Metanephros (tissue), 1 donor: ENCODE measurements around the gene C16orf54. TPM values are rescaled to one million over a fixed set of nuclear protein-coding genes. Genes with fewer than 3 reads are reported as not detected.

Source experiments
- total RNA-seq: library from RNA; depleted of rRNA; stranded (reverse); fragments of >200 nt; gene quantifications from one replicate; pipeline ENCODE4 v1.2.3, GENCODE V29; 2014

The C16orf54 gene
- 1.4 TPM for total RNA-seq

GRCh38 chr16:29745853-29746345 is at the start of gene C16orf54:
Gene C16orf54 (minus strand): TSS chr16:29745990. CDS start chr16:29744951, 1,039 bp downstream.

GRCh38 chr16:29790183-29790948 is 44.6 kb upstream of the C16orf54 start, which contains the start of gene KIF22:
Gene KIF22 (plus strand): TSS chr16:29790751. CDS start chr16:29790760, 9 bp downstream.

GRCh38 chr16:29777576-29778350 is 32.0 kb upstream of the C16orf54 start, which contains the start of gene ZG16:
Gene ZG16 (plus strand): TSS chr16:29778256. CDS start chr16:29779267, 1,011 bp downstream.

Other genes with a start within 250 kb of the C16orf54 start
- 18.6 TPM for gene NPIPB12, start 239.6 kb downstream of the C16orf54 start, total RNA-seq
- gene SPN, start 82.7 kb downstream of the C16orf54 start, total RNA-seq: 7.0 TPM
- gene QPRT, start 66.8 kb downstream of the C16orf54 start, total RNA-seq: 86.2 TPM
- not detected for gene ZG16, start 32.3 kb upstream of the C16orf54 start, total RNA-seq
- 52.0 TPM for gene KIF22, start 44.8 kb upstream of the C16orf54 start, total RNA-seq
- gene MAZ, start 60.5 kb upstream of the C16orf54 start, total RNA-seq: 159 TPM
- 14.4 TPM for gene PRRT2, start 66.2 kb upstream of the C16orf54 start, total RNA-seq
- gene PAGR1, start 70.2 kb upstream of the C16orf54 start, total RNA-seq: 30.8 TPM
- gene MVP, start 74.5 kb upstream of the C16orf54 start, total RNA-seq: 38.5 TPM
- 83.4 TPM for gene CDIPT, start 117.2 kb upstream of the C16orf54 start, total RNA-seq
- gene SEZ6L2, start 153.6 kb upstream of the C16orf54 start, total RNA-seq: 17.3 TPM
- 1.3 TPM for gene ASPHD1, start 154.5 kb upstream of the C16orf54 start, total RNA-seq
- gene KCTD13, start 180.2 kb upstream of the C16orf54 start, total RNA-seq: 12.8 TPM
- gene TMEM219, start 216.1 kb upstream of the C16orf54 start, total RNA-seq: 54.5 TPM
- 47.5 TPM for gene TAOK2, start 227.9 kb upstream of the C16orf54 start, total RNA-seq
- gene HIRIP3, start 249.6 kb upstream of the C16orf54 start, total RNA-seq: 19.3 TPM